Measurements from ENCODE around the gene ATP6V0B. TPM values are rescaled to one million over a fixed set of nuclear protein-coding genes. Genes with fewer than 3 reads are reported as not detected.

Gene ATP6V0B
- total and polyA plus RNA-seq, 4 donors = 69.5 to 277 (median 129) TPM

- Histone ChIP-seq H3K4me3 (ENCODE audit: low read depth in 1 of 3, low read length in 3 of 3) (no peak overlapping the region), H3K9me3 (ENCODE audit: control insufficient read depth in 4 of 4, low read length in 3 of 4) (no peaks in the 10 kb centered on the region), H3K9ac (ENCODE audit: low read depth in 1 of 2, low read length in 2 of 2) (no peak overlapping the region), H3K27me3 (ENCODE audit: control insufficient read depth in 4 of 4, insufficient read depth in 4 of 4, low read length in 3 of 4) (no peaks in the 10 kb centered on the region), H3K36me3 (ENCODE audit: control insufficient read depth in 4 of 4, insufficient read depth in 3 of 4, low read depth in 1 of 4, low read length in 3 of 4) (no peaks in the 10 kb centered on the region), H3K4me1 (ENCODE audit: control insufficient read depth in 4 of 4, insufficient read depth in 4 of 4, low read length in 3 of 4) (no peaks in the 10 kb centered on the region), H3K27ac (ENCODE audit: low read depth in 1 of 2, low read length in 2 of 2) (no peak overlapping the region)
- TF ChIP-seq HNF4G (IDR thresholded peaks at IDR 0.05) (no peak), MAX (IDR thresholded peaks at IDR 0.05) (no peak), GABPA (IDR thresholded peaks at IDR 0.05 in 1 of 2, conservative IDR thresholded peaks at IDR 0.05 in 1 of 2) (no peak), HNF4A (conservative IDR thresholded peaks at IDR 0.05) (no peak), NR2F2 (IDR thresholded peaks at IDR 0.05) (no peak), TAF1 (conservative IDR thresholded peaks at IDR 0.05) (no peak)
- 73% methylated on average over 2 of the region's 2 CpGs for WGBS
- DNase-seq (ENCODE audit: low spot score) = no peak
Observed at GRCh38 chr1:44012404-44012803, 37.6 kb downstream of the ATP6V0B start.

- Histone ChIP-seq H3K4me1 (ENCODE audit: control insufficient read depth in 4 of 4, insufficient read depth in 4 of 4, low read length in 3 of 4) (no peaks in the 10 kb centered on the region), H3K27me3 (ENCODE audit: control insufficient read depth in 4 of 4, insufficient read depth in 4 of 4, low read length in 3 of 4) (no peaks in the 10 kb centered on the region), H3K4me3 (ENCODE audit: low read depth in 1 of 3, low read length in 3 of 3) (no peak overlapping the region), H3K36me3 (ENCODE audit: control insufficient read depth in 4 of 4, insufficient read depth in 3 of 4, low read depth in 1 of 4, low read length in 3 of 4) (no peaks in the 10 kb centered on the region), H3K9ac (ENCODE audit: low read depth in 1 of 2, low read length in 2 of 2) (no peak overlapping the region), H3K27ac (ENCODE audit: low read depth in 1 of 2, low read length in 2 of 2) (no peak overlapping the region), H3K9me3 (ENCODE audit: control insufficient read depth in 4 of 4, low read length in 3 of 4) (no peaks in the 10 kb centered on the region)
- DNase-seq (ENCODE audit: low spot score) = no peak
- TF ChIP-seq RAD21 (IDR thresholded peaks at IDR 0.05) (no peak), YY1 (IDR thresholded peaks at IDR 0.05) (no peak), SP1 (IDR thresholded peaks at IDR 0.05) (no peak), NR2F2 (IDR thresholded peaks at IDR 0.05) (no peak), REST (IDR thresholded peaks at IDR 0.05) (no peak), ATF3 (IDR thresholded peaks at IDR 0.05) (no peak), EGR1 (IDR thresholded peaks at IDR 0.05; ENCODE audit: low read depth in 2 of 2) (no peak), GABPA (IDR thresholded peaks at IDR 0.05 in 1 of 2, conservative IDR thresholded peaks at IDR 0.05 in 1 of 2) (no peak), HNF4G (IDR thresholded peaks at IDR 0.05) (no peak), CTCF (IDR thresholded peaks at IDR 0.05; ENCODE audit: low read depth, low read length, missing input control) (no peak), FOXA1 (IDR thresholded peaks at IDR 0.05) (no peak), TAF1 (conservative IDR thresholded peaks at IDR 0.05) (no peak), MAX (IDR thresholded peaks at IDR 0.05) (no peak), JUND (IDR thresholded peaks at IDR 0.05) (no peak), FOXA2 (IDR thresholded peaks at IDR 0.05) (no peak), RXRA (IDR thresholded peaks at IDR 0.05) (no peak), HNF4A (conservative IDR thresholded peaks at IDR 0.05) (no peak), ZBTB33 (IDR thresholded peaks at IDR 0.05) (no peak)
- 75% methylated on average over 13 of the region's 13 CpGs for WGBS
Observed at GRCh38 chr1:44012941-44013609, 38.3 kb downstream of the ATP6V0B start.

Data from liver (tissue), 9 donors.